ENCODE results near the gene SORCS3.

Gene SORCS3

DNA sequence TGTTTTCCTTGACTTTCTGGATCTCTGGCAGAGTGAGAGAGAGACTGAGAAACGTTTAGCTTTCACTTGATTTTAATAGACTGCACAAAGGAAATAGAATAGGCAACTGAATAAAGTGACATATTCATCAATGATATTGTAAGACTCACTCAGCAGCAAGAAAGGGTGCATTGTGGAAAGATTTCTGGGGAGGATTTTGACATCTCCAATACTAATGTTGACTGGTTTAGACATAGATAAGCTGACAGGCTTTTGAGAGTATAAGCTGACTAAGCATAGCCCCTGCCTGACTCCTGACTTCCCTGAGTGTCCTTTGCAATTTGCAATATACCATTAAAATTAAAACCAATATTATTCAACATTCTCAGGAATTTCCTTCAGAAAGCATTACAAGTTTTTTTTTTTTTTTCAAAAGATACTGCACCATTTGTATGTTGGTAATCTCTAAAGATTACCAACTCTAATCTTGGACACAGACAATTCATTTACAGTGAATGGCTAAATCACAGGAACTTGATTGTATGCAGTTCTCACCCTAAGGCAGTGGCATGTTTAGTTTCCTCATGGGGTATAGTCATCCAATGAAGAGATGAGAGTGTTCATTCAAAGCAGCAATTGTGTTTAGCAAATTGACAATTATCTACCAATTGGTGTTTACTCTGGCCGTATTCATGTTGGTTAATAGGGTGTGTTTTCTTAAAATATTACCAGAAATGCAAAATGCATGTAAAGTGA is 325.6 kb downstream of the SORCS3 start:
- no peak overlapping the region for H3K4me3 ChIP-seq (ENCODE audit: low read depth, low read length)
- no peak for TF ChIP-seq MYC (IDR thresholded peaks at IDR 0.05; ENCODE audit: low read depth, low read length)
- no peak for TF ChIP-seq POLR2A (IDR thresholded peaks at IDR 0.05; ENCODE audit: extremely low read depth, insufficient read length)
- TF ChIP-seq, protein P1, sequence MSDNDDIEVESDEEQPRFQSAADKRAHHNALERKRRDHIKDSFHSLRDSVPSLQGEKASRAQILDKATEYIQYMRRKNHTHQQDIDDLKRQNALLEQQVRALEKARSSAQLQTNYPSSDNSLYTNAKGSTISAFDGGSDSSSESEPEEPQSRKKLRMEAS (IDR thresholded peaks at IDR 0.05; ENCODE audit: low read depth, low read length): no peak
- TF ChIP-seq, protein P2, sequence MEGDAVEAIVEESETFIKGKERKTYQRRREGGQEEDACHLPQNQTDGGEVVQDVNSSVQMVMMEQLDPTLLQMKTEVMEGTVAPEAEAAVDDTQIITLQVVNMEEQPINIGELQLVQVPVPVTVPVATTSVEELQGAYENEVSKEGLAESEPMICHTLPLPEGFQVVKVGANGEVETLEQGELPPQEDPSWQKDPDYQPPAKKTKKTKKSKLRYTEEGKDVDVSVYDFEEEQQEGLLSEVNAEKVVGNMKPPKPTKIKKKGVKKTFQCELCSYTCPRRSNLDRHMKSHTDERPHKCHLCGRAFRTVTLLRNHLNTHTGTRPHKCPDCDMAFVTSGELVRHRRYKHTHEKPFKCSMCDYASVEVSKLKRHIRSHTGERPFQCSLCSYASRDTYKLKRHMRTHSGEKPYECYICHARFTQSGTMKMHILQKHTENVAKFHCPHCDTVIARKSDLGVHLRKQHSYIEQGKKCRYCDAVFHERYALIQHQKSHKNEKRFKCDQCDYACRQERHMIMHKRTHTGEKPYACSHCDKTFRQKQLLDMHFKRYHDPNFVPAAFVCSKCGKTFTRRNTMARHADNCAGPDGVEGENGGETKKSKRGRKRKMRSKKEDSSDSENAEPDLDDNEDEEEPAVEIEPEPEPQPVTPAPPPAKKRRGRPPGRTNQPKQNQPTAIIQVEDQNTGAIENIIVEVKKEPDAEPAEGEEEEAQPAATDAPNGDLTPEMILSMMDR (IDR thresholded peaks at IDR 0.05; ENCODE audit: low read depth, low read length): no peak
- no peak for DNase-seq (ENCODE audit: low read depth)

DNA sequence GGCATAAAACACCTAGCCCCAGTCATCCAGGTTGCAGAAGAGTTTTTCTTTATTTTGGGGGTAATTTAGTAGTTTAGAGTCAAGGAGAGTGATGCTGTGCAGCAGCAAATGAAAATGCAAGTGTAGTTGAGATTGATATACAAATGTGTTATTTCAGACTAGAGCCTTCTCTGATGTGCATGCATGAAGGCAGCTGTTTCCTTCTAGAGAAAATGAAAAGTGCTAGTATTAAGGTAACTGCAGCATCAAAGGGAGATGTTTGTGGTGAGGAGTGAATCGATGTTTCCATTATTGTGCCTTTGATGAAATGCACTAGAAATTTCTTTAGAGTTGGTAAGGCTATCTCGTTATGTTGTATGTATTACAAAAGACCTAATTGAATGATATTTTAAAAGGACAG is 339.3 kb downstream of the SORCS3 start:
- TF ChIP-seq, protein P2 (IDR thresholded peaks at IDR 0.05; ENCODE audit: low read depth, low read length): no peak
- no peak for TF ChIP-seq POLR2A (IDR thresholded peaks at IDR 0.05; ENCODE audit: extremely low read depth, insufficient read length)
- TF ChIP-seq, protein P1 (IDR thresholded peaks at IDR 0.05; ENCODE audit: low read depth, low read length): no peak
- no peak for TF ChIP-seq MYC (IDR thresholded peaks at IDR 0.05; ENCODE audit: low read depth, low read length)
- no peak for DNase-seq (ENCODE audit: low read depth)
- no peak overlapping the region for H3K4me3 ChIP-seq (ENCODE audit: low read depth, low read length)

DNA sequence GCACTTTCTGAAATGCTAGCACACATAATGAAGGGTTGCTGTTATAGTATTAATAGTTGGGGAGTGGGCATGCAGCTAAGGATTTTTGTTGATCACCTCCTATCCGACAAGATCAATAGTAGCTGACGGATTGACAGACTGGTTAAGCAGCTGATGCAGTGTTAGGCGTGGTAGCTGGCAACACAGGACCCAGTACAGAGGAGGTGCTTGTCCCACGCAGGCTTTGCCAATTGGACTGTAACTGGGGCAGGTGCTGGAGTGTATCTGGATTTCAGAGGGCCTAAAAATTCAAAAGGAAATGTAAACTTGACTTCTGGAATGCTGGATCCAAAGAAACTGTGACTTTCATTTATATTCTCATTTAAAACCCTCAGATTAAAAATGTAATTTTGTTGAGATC is 340.9 kb downstream of the SORCS3 start:
- H3K4me3 ChIP-seq (ENCODE audit: low read depth, low read length): no peak overlapping the region
- TF ChIP-seq, protein P2 (IDR thresholded peaks at IDR 0.05; ENCODE audit: low read depth, low read length): no peak
- TF ChIP-seq, protein P1 (IDR thresholded peaks at IDR 0.05; ENCODE audit: low read depth, low read length): no peak
- TF ChIP-seq POLR2A (IDR thresholded peaks at IDR 0.05; ENCODE audit: extremely low read depth, insufficient read length) (no peak), MYC (IDR thresholded peaks at IDR 0.05; ENCODE audit: low read depth, low read length) (no peak)
- DNase-seq (ENCODE audit: low read depth): no peak

DNA sequence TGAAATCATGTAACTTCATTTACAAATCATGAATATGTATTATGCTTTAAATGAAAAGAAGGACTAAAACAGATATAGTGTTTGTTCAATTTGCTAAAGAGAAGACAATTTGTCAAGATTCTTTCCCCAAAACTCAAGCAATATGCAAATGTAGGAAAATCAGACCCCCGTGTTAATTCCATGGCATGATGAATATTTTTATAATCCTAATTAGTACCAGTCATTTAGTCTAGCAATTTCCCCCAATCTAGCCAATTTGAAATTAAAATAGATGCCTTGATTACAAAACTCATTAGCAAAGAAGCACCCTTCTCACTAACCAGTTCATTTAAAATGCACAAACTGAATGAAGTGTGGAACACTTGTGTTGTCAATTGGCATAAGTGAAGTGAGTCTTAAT is 347.6 kb downstream of the SORCS3 start:
- TF ChIP-seq MYC (IDR thresholded peaks at IDR 0.05; ENCODE audit: low read depth, low read length) (no peak), POLR2A (IDR thresholded peaks at IDR 0.05; ENCODE audit: extremely low read depth, insufficient read length) (no peak)
- TF ChIP-seq, protein P2 (IDR thresholded peaks at IDR 0.05; ENCODE audit: low read depth, low read length): no peak
- TF ChIP-seq, protein P1 (IDR thresholded peaks at IDR 0.05; ENCODE audit: low read depth, low read length): no peak
- no peak for DNase-seq (ENCODE audit: low read depth)
- no peak overlapping the region for H3K4me3 ChIP-seq (ENCODE audit: low read depth, low read length)

DNA sequence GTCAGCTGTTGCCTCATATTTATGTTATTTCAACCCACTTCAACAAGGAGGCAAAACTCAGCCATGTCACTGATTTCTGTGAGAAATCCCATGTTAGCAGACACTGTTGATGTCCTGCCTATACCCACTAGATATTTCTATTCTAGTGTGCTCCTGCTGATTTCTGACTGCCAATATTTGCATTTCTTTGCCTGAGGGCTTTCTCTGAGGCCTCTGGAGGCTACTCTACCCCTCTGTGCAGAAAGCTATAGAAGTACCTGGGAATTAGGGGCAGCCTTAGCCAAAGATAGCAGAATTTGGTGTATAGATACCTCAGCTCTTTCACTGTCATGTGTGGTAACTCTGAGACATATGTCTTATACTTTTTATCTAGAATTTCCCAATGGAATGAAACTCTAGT is 348.8 kb downstream of the SORCS3 start:
- TF ChIP-seq, protein P2 (IDR thresholded peaks at IDR 0.05; ENCODE audit: low read depth, low read length): no peak
- TF ChIP-seq MYC (IDR thresholded peaks at IDR 0.05; ENCODE audit: low read depth, low read length) (no peak), POLR2A (IDR thresholded peaks at IDR 0.05; ENCODE audit: extremely low read depth, insufficient read length) (no peak)
- TF ChIP-seq, protein P1 (IDR thresholded peaks at IDR 0.05; ENCODE audit: low read depth, low read length): no peak

More for the DNA sequence above, 348.8 kb downstream of the SORCS3 start:
- no peak overlapping the region for H3K4me3 ChIP-seq (ENCODE audit: low read depth, low read length)
- DNase-seq (ENCODE audit: low read depth): no peak
